ENCODE results near the gene TVP23C.
"Not testable (repeated sequence)": the region's sequence is repeated elsewhere in the genome, so short reads cannot be mapped to it uniquely, and the experiment has no call there.

Gene TVP23C

DNA sequence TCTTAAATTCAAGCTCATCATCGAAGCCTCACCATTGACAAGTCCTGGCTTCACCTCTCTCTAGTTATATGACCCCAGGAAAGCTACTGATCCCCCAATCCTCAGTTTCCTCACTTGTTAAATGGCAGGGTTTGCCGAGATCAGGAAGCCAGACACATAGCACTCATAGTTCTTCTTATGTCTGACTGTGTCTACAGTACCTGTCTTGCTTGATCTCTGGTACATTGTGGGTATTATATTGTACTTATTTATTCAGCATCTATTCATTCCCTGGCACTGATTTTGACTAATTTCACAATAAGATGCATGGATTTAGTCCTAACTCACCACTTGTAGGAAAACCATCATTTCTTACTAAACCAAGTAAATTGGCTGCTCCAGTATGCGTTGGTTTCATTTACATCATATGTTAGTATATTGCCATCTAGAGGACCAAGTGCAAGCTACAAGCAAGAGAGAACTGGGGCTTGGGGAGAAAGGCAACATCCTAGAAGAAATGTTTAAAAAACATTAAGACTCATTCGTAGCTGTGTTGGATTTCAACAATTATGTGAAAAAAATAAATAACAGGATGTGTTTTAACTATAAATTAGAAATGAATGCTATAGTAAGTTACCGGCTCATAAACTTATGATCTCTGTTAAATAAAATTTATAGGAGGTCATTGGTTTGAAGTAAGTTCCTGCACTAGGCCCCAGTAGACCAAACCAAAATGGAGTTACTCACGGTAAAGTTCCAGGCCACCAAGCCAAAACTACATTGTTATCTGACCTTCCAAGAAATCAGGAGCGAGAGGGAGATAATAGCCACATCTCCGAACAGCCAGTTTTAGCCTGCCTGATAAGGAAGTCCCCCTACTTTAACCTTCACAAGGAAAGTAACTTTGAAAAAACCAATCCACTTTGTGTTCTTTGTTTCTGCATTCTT lies 36.7 kb downstream of the TVP23C start:
- DNase-seq = peak in 1 of 2 donors; percentile 14

DNA sequence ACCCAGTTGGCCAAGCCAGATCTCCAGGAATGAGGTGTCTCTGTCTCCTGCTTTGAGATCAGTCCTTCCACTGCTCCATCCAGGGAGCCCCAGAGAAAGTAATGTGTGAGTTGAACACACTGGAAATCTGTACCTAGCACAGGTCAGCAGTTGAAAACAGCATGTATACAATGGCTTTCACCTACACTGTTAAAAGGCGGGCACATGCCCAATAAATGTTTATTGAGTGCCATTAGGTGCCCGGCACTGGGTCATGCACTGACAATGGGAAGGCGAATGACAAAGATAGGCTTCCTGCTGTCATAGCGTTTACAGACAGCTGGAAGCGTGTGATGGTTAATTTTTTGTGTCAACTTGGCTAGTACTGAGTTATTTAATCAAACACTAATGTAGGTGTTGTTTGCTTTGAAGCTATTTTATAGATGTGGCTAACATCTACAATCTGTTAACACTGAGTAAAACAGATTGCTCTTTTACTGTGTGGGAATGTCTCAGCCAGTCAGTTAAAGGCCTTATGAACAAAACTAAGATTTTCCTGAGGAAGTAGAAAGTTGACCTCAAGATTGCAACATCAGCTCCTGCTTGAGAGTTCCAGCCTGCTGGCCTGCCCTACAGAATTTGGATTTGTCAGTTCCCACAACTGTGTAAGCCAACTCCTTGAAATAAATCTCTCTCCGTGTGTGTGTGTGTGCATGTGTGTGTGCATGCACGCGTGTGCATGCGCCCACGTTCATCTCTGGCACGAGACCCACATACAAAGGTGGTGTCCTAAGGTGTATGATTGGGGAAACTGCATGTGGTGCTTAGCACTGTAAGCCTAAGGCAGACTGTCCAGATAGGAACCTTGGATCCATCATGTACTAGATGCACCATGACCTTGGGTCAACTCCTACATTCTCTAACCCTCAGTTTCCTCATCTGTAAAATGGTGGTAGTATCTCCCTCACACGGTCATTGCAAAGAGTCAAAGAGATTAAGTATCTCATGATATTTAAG lies 38.0 kb downstream of the TVP23C start:
- not testable (repeated sequence) for DNase-seq

- DNase-seq = no peak
Measured at GRCh38 chr17:15516150-15516549, 47.1 kb downstream of the TVP23C start.

- no peak for DNase-seq
Measured at GRCh38 chr17:15514469-15514868, 48.8 kb downstream of the TVP23C start.

DNA sequence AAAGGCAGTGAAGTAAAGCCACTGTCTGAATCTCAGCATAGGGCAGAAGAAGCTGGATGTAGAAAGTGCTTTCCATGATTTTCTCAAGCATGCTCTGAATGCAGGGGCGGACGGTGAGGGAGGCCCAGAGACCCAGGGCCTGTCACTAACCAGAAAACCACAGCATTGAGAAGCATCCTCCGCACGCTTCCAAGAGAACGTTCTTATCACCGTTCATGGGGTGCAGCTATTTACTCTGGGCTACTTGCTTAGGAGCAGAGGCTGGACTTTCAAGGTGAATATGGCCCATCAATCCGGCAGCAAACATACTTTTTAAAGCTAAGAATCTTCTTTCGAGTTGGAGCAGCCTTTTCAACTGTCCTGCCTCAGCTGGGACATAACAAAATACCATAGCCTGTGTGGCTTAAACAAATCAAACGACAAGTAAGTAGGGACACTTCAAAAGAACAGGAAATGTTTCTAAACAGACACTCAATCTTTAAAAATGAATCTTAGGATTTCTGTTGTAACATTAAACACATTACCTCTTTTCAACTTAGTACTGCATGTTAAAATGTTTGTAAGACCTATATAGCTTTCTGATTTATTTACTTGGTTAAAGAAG lies 49.3 kb downstream of the TVP23C start:
- no peak for DNase-seq

DNA sequence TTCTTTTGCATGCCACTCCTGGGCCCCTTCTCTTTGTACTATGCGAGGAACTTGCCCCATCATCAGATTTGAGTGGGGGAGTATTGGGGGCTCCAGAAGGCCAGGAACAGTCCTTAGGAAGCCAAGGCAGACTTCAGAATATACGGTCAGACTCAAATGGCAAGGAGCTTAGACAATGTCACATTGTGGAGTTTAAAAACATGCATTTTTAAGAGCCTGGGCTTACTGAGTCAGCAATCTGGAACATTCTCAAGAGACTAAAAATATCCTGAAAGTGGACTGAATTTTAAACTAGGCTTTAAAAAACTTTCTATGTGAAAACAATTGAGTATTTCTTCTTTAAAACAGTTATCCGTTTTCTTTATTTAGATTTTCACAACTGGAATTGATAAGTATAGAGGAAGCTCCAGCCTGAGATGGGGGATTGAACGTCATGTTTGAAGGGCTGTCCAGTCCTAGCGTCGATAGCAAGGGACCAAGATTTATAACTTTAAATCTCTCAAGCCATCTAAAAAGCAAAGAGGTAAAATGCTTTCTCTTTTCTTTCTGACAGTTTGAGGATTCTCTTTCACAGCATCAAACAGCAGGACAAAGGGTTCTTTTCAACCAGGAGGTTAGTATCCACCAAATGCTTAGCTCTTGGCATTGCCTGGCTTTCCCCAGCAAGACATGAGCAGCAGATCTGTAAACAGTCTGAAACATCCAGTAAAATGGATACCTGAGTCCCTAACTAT lies 50.1 kb downstream of the TVP23C start:
- no peak for DNase-seq

DNA sequence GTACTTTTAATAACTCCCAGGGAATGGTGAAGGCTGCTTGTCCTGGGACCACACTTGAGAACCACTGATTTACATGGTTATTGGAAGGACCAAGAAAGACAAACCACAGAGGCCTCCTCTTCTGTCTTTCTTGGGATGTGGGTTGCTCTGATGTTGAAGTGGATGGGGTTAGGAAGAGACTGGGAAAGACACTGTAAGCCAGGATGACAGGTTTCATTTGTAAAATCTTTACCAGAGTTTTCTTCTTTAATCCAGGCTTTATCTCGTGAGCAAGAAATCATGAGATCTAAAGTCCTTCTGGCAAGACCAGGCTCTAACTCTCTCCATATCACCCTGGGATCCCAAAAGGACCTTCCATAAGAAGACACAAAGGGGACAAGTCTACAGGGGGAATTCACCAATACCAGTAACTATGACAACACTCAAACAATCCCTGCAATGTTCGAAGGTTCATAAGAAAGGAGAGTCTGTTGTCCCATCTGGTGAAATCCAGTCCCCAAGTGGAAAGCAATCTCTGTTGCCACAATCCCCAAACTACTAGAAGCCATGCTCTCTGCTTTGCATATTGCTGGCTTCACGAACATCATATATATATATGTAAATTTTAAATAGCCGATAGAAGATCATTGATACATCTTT lies 51.1 kb downstream of the TVP23C start:
- no peak for DNase-seq

- DNase-seq = no peak
Measured at GRCh38 chr17:15511142-15511541, 52.1 kb downstream of the TVP23C start.

GRCh38 chr17:15510361-15510760 lies 52.9 kb downstream of the TVP23C start:
- no peak for DNase-seq

DNA sequence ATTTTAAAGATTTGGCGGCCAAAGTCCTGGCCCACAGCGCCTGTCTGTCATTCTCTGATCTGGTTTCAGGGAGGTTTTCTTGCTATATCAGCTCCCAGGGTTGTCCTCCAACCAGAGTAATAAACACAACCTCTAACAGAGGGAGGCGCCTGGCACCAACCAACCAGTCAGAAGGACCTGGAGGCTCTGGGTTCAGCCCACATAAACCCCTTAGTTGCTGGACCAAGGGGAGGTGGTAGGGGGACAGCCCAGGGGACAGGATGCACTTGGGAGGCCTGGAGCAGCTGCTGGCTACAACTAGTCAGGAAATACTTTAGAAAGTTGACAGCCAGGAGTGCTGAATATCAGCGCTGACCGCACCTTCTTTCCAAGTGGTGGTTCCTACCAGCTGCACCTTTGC lies 54.2 kb downstream of the TVP23C start:
- DNase-seq = no peak

GRCh38 chr17:15508466-15508865 lies 54.8 kb downstream of the TVP23C start:
- DNase-seq = no peak

GRCh38 chr17:15507896-15508295 lies 55.4 kb downstream of the TVP23C start:
- DNase-seq = no peak

- DNase-seq = no peak
Measured at GRCh38 chr17:15507001-15507400, 56.3 kb downstream of the TVP23C start.

DNA sequence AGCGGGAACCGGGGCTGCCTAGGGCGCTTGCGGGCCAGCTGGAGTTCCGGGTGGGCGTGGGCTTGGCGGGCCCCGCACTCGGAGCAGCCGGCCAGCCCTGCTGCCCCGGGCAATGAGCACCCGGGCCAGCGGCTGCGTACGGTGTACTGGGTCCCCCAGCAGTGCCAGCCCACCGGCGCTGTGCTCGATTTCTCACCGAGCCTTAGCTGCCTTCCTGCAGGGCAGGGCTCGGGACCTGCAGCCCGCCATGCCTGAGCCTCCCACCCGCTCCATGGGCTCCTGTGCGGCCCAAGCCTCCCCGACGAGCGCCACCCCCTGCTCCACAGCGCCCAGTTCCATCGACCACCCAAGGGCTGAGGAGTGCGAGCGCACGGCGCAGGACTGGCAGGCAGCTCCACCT lies 57.6 kb downstream of the TVP23C start:
- DNase-seq = not testable (repeated sequence)

GRCh38 chr17:15503731-15504130 lies 59.6 kb downstream of the TVP23C start:
- no peak for DNase-seq

GRCh38 chr17:15502369-15503112 lies 60.7 kb downstream of the TVP23C start:
- peak; percentile 27 to 64 for DNase-seq

GRCh38 chr17:15501793-15502192 lies 61.5 kb downstream of the TVP23C start:
- DNase-seq = no peak

GRCh38 chr17:15501282-15501681 lies 62.0 kb downstream of the TVP23C start:
- DNase-seq = no peak

GRCh38 chr17:15498107-15498506 lies 65.2 kb downstream of the TVP23C start:
- DNase-seq = no peak

GRCh38 chr17:15496735-15497670 lies 66.3 kb downstream of the TVP23C start:
- DNase-seq = no peak
